Epithelial cell of proximal tubule (primary cell): ENCODE data around the gene CCL5. TPM values are rescaled to one million over a fixed set of nuclear protein-coding genes. Genes with fewer than 3 reads are reported as not detected.

Experiments
- DNase-seq: peaks from one replicate; pipeline ENCODE4 v3.0.0-alpha.2; 2011; ENCODE audit warnings: low read depth
- H3K4me3 ChIP-seq: 2 replicates; pipeline ENCODE4 v1.5.1; 2011; ENCODE audit warnings: low read depth, mild to moderate bottlenecking, low read length
- CTCF ChIP-seq: conservative IDR thresholded peaks from 2 replicates; pipeline ENCODE4 v1.5.1; 2012; ENCODE audit warnings: low read depth, mild to moderate bottlenecking, low read length
- total RNA-seq: library from RNA; depleted of rRNA; stranded (reverse); fragments of >200 nt; gene quantifications from 2 replicates; pipeline ENCODE4 v1.2.3, GENCODE V29; 2015

Gene CCL5
- total RNA-seq, 1 donor from 2014 or later = not detected

GRCh38 chr17:35915153-35915964 lies 35.2 kb upstream of the CCL5 start:
- H3K4me3 ChIP-seq = no peak overlapping the region
- TF ChIP-seq CTCF = no peak
- no peak for DNase-seq

- H3K4me3 ChIP-seq = no peak overlapping the region
- TF ChIP-seq CTCF = no peak
- DNase-seq = no peak
These were observed 34.2 kb upstream of the CCL5 start for GRCh38 chr17:35914354-35914753.

GRCh38 chr17:35913609-35914008 lies 33.4 kb upstream of the CCL5 start:
- no peak overlapping the region for H3K4me3 ChIP-seq
- no peak for TF ChIP-seq CTCF
- DNase-seq = no peak

- DNase-seq = no peak
- no peak overlapping the region for H3K4me3 ChIP-seq
- TF ChIP-seq CTCF = no peak
These were observed 32.8 kb upstream of the CCL5 start for GRCh38 chr17:35912942-35913341.

- DNase-seq = no peak
- no peak for TF ChIP-seq CTCF
- no peak overlapping the region for H3K4me3 ChIP-seq
These were observed 32.3 kb upstream of the CCL5 start for GRCh38 chr17:35912339-35912912.

- no peak for DNase-seq
- no peak for TF ChIP-seq CTCF
- H3K4me3 ChIP-seq = no peak overlapping the region
These were observed 29.2 kb upstream of the CCL5 start for GRCh38 chr17:35909408-35909807.

GRCh38 chr17:35907691-35908090 lies 27.5 kb upstream of the CCL5 start:
- TF ChIP-seq CTCF = no peak
- DNase-seq = no peak
- no peak overlapping the region for H3K4me3 ChIP-seq
